HepG2 (cell line): ENCODE data around the gene SREK1.

Experiments used
- CBX5 ChIP-seq: sonication (generic); formaldehyde crosslinking; IDR thresholded peaks from 2 replicates; pipeline ENCODE4 v1.4.0; 2020; ENCODE audit warnings: missing genetic modification reagents, borderline replicate concordance
- CTCF ChIP-seq: sonication (generic); formaldehyde crosslinking; IDR thresholded peaks from 2 replicates; pipeline ENCODE4 v1.5.0; 2020; ENCODE audit warnings: mild to moderate bottlenecking, missing genetic modification reagents, moderate library complexity
- FLYWCH1 ChIP-seq: sonication (generic); formaldehyde crosslinking; IDR thresholded peaks from 2 replicates; pipeline ENCODE4 v1.8.1; 2023; ENCODE audit warnings: mild to moderate bottlenecking, missing genetic modification reagents
- GABPA ChIP-seq, 2 experiments: IDR thresholded peaks; 2 replicates each; pipeline ENCODE4 v1.6.1; 2011 to 2016; ENCODE audit warnings: low read depth in 2 of 2, low read length in 1 of 2, missing biosample characterization in 1 of 2, missing genetic modification characterization in 1 of 2
- MED1 ChIP-seq: sonication (generic); formaldehyde crosslinking; IDR thresholded peaks from 2 replicates; pipeline ENCODE4 v1.4.0; 2020; ENCODE audit warnings: missing genetic modification reagents
- POLR2A ChIP-seq, 2 experiments: IDR thresholded peaks; 2 replicates each; pipeline ENCODE4 v1.6.1; 2011; ENCODE audit warnings: low read depth in 2 of 2, low read length in 2 of 2, mild to moderate bottlenecking in 1 of 2, moderate library complexity in 1 of 2; ENCODE audit not compliant: insufficient read depth in 1 of 2
- SNAPC4 ChIP-seq: sonication (generic); formaldehyde crosslinking; IDR thresholded peaks from 2 replicates; pipeline ENCODE4 v1.4.0; 2020; ENCODE audit warnings: mild to moderate bottlenecking, missing genetic modification reagents

DNA sequence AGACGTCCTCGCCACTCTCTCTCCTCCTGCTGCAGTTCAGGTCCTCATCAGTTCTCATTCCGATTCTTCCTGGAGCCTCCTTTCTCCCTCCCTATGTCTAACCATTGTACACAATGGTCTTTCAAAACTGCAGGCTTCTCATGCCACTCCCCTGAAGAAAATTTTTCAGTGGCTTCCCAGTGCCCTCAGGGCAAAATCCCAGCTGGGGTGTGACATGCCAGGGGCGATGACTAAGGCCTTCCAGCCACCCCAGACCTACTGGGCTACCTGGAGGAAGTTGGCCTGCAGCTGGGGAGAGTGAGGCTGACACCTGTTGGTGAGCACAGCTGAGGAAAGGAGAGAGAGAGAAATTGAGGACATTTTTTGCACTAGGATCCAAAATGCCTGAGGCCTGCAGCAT is 65.2 kb downstream of the SREK1 start:
- TF ChIP-seq CBX5 (CRISPR knock-in tag) (no peak), CTCF (CRISPR knock-in tag) (peak; percentile 22), MED1 (no peak), SNAPC4 (CRISPR knock-in tag) (no peak), POLR2A (IDR thresholded peaks at IDR 0.05; ENCODE audit: insufficient read depth in 1 of 2, low read depth in 2 of 2, low read length in 2 of 2) (no peak), FLYWCH1 (CRISPR knock-in tag) (no peak), GABPA (IDR thresholded peaks at IDR 0.05; ENCODE audit: low read depth, low read length) (no peak), GABPA (CRISPR knock-in tag; IDR thresholded peaks at IDR 0.05; ENCODE audit: low read depth) (no peak)
